Thymus (tissue), 11 donors: ENCODE measurements around the gene PRKN. TPM values are rescaled to one million over a fixed set of nuclear protein-coding genes. Genes with fewer than 3 reads are reported as not detected.

Experiments
- DNase-seq, 9 donors: peaks; one replicate each; pipeline ENCODE4 v3.0.0-alpha.2; 2013; ENCODE audit warnings: low spot score in 9 of 9, low read depth in 6 of 9, missing footprints in 1 of 9
- H3K27ac ChIP-seq, 2 donors: one replicate each; pipeline ENCODE4 v1.5.1; 2013; ENCODE audit warnings: control low read depth in 1 of 2, low read depth in 1 of 2, low read length in 1 of 2, mild to moderate bottlenecking in 1 of 2, moderate library complexity in 1 of 2
- H3K27me3 ChIP-seq, 2 donors: one replicate each; pipeline ENCODE4 v1.5.1; 2013; ENCODE audit warnings: low read length in 1 of 2; ENCODE audit not compliant: control insufficient read depth in 2 of 2, insufficient read depth in 1 of 2
- H3K36me3 ChIP-seq, 2 donors: one replicate each; pipeline ENCODE4 v1.5.1; 2013; ENCODE audit warnings: low read length in 1 of 2, mild to moderate bottlenecking in 1 of 2, moderate library complexity in 1 of 2; ENCODE audit not compliant: control insufficient read depth in 2 of 2, insufficient read depth in 2 of 2
- H3K4me1 ChIP-seq, 2 donors: one replicate each; pipeline ENCODE4 v1.5.1; 2013; ENCODE audit warnings: low read length in 2 of 2; ENCODE audit not compliant: control insufficient read depth in 2 of 2, insufficient read depth in 2 of 2
- H3K4me3 ChIP-seq, 2 donors: one replicate each; pipeline ENCODE4 v1.5.1; 2013; ENCODE audit warnings: low read length in 2 of 2, control low read depth in 1 of 2, mild to moderate bottlenecking in 1 of 2
- H3K9me3 ChIP-seq, 2 donors: one replicate each; pipeline ENCODE4 v1.5.1; 2013; ENCODE audit warnings: low read length in 1 of 2, mild to moderate bottlenecking in 1 of 2; ENCODE audit not compliant: control insufficient read depth in 2 of 2, insufficient read depth in 1 of 2
- WGBS: extraction: QIAGEN DNeasy Blood & Tissue Kit; methylation state at CpG from one replicate; pipeline ENCODE4 v1.1.7; 2013; 5-methylcytosine and 5-hydroxymethylcytosine counted together
- polyA plus RNA-seq: library from polyadenylated mRNA; stranded (reverse); fragments of 200-250 nt; gene quantifications from one replicate; pipeline ENCODE4 v1.2.3, GENCODE V29; 2013
- total RNA-seq: library from RNA; stranded (reverse); fragments of 120-200 nt; gene quantifications from one replicate; pipeline ENCODE4 v1.2.4, GENCODE V29; 2013
- donor health status: healthy.

PRKN gene
- total and polyA plus RNA-seq, 2 donors, result 0.48 to 0.71 TPM

- WGBS, result 85% methylated on average over 8 of the region's 8 CpGs
These were observed 383.5 kb downstream of the PRKN start for GRCh38 chr6:162343936-162344645.

GRCh38 chr6:162343198-162343935 lies 384.2 kb downstream of the PRKN start:
- no peak overlapping the region for H3K4me3 ChIP-seq
- no peak for DNase-seq
- no peaks in the 10 kb centered on the region for H3K27me3 ChIP-seq
- H3K9me3 ChIP-seq, result no peaks in the 10 kb centered on the region
- H3K36me3 ChIP-seq, result no peaks in the 10 kb centered on the region
- WGBS, result 76% methylated on average over 3 of the region's 3 CpGs
- H3K27ac ChIP-seq, result no peak overlapping the region
- no peaks in the 10 kb centered on the region for H3K4me1 ChIP-seq

More at GRCh38 chr6:162343936-162344645, 383.5 kb downstream of the PRKN start:
- no peaks in the 10 kb centered on the region for H3K36me3 ChIP-seq
- H3K9me3 ChIP-seq, result no peaks in the 10 kb centered on the region
- no peak overlapping the region for H3K27ac ChIP-seq
- H3K27me3 ChIP-seq, result no peaks in the 10 kb centered on the region
- no peak for DNase-seq
- H3K4me3 ChIP-seq, result no peak overlapping the region
- no peaks in the 10 kb centered on the region for H3K4me1 ChIP-seq

DNA sequence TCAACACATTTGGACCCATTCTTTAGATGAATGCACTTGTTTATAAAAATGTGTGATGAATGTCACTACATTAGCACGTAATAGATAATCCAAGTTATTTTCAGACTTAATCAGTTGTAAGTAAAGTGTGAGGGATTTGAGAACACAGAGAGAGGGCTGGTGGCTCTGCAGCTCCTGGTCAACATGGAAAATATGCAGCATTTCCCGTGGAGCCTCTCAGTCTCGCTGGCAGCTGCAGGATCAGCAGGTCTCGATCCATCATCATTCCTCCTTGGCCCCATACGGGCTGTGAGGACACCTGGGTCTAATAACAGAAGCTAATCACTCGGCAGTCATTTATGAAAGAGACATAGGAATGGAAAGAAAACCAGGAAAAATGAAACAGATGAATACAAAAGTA lies 390.2 kb downstream of the PRKN start:
- Histone ChIP-seq H3K27ac (no peak overlapping the region), H3K9me3 (no peaks in the 10 kb centered on the region), H3K27me3 (no peaks in the 10 kb centered on the region), H3K36me3 (no peaks in the 10 kb centered on the region), H3K4me3 (no peak overlapping the region), H3K4me1 (no peaks in the 10 kb centered on the region)
- WGBS, result 92% methylated on average over 6 of the region's 6 CpGs
- no peak for DNase-seq

DNA sequence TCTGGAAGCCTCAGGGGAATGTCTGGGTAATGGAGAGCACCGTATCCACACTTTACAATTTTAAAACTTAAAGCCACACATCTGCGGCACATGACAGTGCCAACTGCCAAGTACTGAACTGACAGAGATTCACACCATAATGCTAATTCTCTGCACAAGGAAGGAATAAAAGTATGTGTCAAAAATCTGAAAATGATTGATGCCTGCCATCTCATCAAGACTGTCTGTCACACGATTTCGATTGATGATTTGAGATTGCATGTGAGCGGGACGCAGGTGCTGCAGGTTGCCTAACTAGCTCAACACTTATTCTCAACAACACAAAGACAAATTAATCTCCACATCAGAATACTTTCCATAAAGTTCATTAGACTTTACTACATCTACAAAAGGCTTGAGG lies 391.2 kb downstream of the PRKN start:
- Histone ChIP-seq H3K27ac (no peak overlapping the region), H3K9me3 (no peaks in the 10 kb centered on the region), H3K4me1 (no peaks in the 10 kb centered on the region), H3K4me3 (no peak overlapping the region), H3K27me3 (no peaks in the 10 kb centered on the region), H3K36me3 (no peaks in the 10 kb centered on the region)
- WGBS, result 98% methylated on average over 6 of the region's 6 CpGs
- no peak for DNase-seq

DNA sequence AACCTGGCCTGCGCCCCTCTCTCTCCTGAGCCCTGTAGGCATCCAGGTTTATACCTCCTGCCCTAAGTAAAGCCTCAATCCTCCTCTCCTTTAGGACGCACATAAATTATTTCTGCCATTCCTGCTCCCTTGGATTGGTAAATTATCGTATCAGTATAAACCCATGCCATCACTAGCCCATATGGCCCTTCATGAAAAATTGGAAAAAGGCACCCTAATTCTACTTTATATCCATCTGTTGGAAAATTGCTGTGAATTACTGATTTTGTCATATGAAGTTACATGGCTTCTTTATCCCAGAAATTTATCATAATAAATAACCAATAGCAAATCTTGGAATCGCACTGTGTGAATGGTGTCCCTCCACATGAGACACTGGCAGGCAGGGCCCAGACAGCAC lies 395.2 kb downstream of the PRKN start:
- no peaks in the 10 kb centered on the region for H3K4me1 ChIP-seq
- no peak overlapping the region for H3K27ac ChIP-seq
- no peaks in the 10 kb centered on the region for H3K9me3 ChIP-seq
- H3K36me3 ChIP-seq, result no peaks in the 10 kb centered on the region
- DNase-seq, result no peak
- no peak overlapping the region for H3K4me3 ChIP-seq
- 94% methylated on average over 4 of the region's 4 CpGs for WGBS
- no peaks in the 10 kb centered on the region for H3K27me3 ChIP-seq

DNA sequence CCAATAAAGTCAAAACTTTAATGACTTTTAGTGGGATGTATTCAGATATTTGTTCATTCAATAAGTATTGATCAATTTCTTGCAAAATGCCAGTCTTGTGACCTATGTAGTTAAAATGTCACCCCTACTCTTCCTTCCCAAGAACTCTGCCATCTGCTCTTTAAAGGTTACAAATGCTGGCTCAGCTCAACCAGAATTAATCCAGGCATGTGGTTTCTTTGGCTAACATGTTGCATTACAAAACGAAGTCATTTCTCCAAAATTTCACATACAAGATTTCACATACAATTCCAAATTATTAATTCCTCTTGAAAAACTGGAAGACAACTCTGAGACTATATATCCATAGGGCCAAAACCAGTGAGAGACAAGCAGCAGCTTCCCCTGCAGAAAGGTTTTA lies 395.7 kb downstream of the PRKN start:
- H3K4me1 ChIP-seq, result no peaks in the 10 kb centered on the region
- no peak overlapping the region for H3K4me3 ChIP-seq
- H3K27ac ChIP-seq, result no peak overlapping the region
- no peaks in the 10 kb centered on the region for H3K27me3 ChIP-seq
- H3K36me3 ChIP-seq, result no peaks in the 10 kb centered on the region
- 82% methylated on average over 1 of the region's 1 CpG for WGBS
- no peaks in the 10 kb centered on the region for H3K9me3 ChIP-seq
- no peak for DNase-seq

DNA sequence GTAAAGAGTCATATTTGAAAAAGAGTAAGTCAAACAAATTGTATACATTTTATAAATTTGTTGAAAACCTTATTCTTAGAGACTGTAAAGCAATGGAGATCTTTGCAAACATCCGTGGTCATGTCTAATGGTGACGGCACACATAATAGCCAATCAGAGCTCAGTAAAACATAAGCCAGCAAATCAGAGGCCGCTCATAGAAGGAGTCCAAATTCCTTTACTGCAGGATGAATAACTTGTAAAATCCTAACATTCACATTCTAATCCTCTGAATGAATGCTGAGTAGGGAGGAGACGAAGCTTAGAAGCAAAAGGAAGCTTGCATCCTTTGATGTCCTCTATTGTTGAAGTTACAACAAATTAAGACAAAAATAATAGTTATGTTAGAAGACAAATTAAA lies 401.7 kb downstream of the PRKN start:
- 94% methylated on average over 4 of the region's 4 CpGs for WGBS
- no peaks in the 10 kb centered on the region for H3K27me3 ChIP-seq
- H3K27ac ChIP-seq, result no peak overlapping the region
- peaks cover 0 to 2% of the 10 kb centered on the region in 2 donors for H3K9me3 ChIP-seq
- no peaks in the 10 kb centered on the region for H3K36me3 ChIP-seq
- H3K4me1 ChIP-seq, result no peaks in the 10 kb centered on the region
- no peak overlapping the region for H3K4me3 ChIP-seq
- DNase-seq, result no peak

GRCh38 chr6:162325051-162325450 lies 402.5 kb downstream of the PRKN start:
- no peak overlapping the region for H3K4me3 ChIP-seq
- no peaks in the 10 kb centered on the region for H3K27me3 ChIP-seq
- no peaks in the 10 kb centered on the region for H3K36me3 ChIP-seq
- no peak overlapping the region for H3K27ac ChIP-seq
- no peaks in the 10 kb centered on the region for H3K4me1 ChIP-seq
- no peak for DNase-seq
- peaks cover 0 to 2% of the 10 kb centered on the region in 2 donors for H3K9me3 ChIP-seq
- WGBS, result 90% methylated on average over 4 of the region's 4 CpGs

DNA sequence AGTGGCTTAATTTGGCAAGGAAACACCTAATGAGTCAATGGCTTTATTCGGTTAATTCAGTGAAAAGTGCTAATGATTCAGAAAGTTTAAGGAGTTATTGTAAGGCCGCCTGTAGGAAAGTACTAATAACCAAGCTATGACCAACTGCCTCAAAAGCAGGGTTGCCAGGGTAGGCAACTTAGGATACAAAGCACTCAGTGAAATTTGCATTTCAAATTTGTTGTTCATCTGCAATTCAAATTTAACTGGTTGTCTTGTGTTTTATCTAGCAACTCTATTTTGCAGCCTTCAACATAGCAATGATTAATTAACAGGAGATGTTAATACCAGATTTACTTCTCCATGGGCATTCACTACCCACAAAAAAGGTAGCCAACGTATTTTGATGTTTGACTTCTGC lies 412.3 kb downstream of the PRKN start:
- H3K4me3 ChIP-seq, result no peak overlapping the region
- no peak overlapping the region for H3K27ac ChIP-seq
- no peaks in the 10 kb centered on the region for H3K36me3 ChIP-seq
- no peaks in the 10 kb centered on the region for H3K27me3 ChIP-seq
- WGBS, result 85% methylated on average over 3 of the region's 3 CpGs
- no peak for DNase-seq
- no peaks in the 10 kb centered on the region for H3K9me3 ChIP-seq
- no peaks in the 10 kb centered on the region for H3K4me1 ChIP-seq
